Gastroesophageal sphincter (tissue), 4 donors: Measurements from ENCODE around the gene LDLRAP1. TPM values are rescaled to one million over a fixed set of nuclear protein-coding genes. Genes with fewer than 3 reads are reported as not detected.

Experiments
- ATAC-seq: fragments of 150-250 bp; one replicate; pipeline ENCODE4 v1.9.1; 2016; ENCODE audit warnings: mild to moderate bottlenecking, moderate library complexity
- H3K27ac ChIP-seq, 4 donors: fragments of 200-600 bp; sonication (generic) in 3 of 4; 1 replicate in 3 of 4; 2 replicates in 1 of 4; pipeline ENCODE4 v1.5.1; 2016 to 2019
- H3K27me3 ChIP-seq: fragments of 200-600 bp; sonication (generic); one replicate; pipeline ENCODE4 v1.5.1; 2019
- H3K36me3 ChIP-seq, 2 donors: fragments of 200-600 bp; sonication (generic); one replicate each; pipeline ENCODE4 v1.5.1; 2019; ENCODE audit warnings: control low read depth in 1 of 2
- H3K4me1 ChIP-seq, 3 donors: fragments of 200-600 bp; sonication (generic); 1 replicate in 2 of 3; 2 replicates in 1 of 3; pipeline ENCODE4 v1.5.1; 2016 to 2019; ENCODE audit warnings: control low read depth in 2 of 3
- H3K4me3 ChIP-seq, 2 donors: fragments of 200-600 bp; sonication (generic); one replicate each; pipeline ENCODE4 v1.5.1; 2019; ENCODE audit warnings: mild to moderate bottlenecking in 1 of 2, moderate library complexity in 1 of 2
- H3K9me3 ChIP-seq, 3 donors: fragments of 200-600 bp; sonication (generic); one replicate each; pipeline ENCODE4 v1.5.1; 2017 to 2019; ENCODE audit warnings: control low read depth in 2 of 3
- CTCF ChIP-seq, 4 experiments: fragments of 200-600 bp in 2 of 4; fragments of 450-650 bp in 2 of 4; sonication (generic) in 1 of 4; IDR thresholded peaks; one replicate each; pipeline ENCODE4 v1.5.1; 2017 to 2019; ENCODE audit warnings: antibody characterized with exemption in 4 of 4, mild to moderate bottlenecking in 2 of 4, moderate library complexity in 2 of 4
- EP300 ChIP-seq: sonication (generic); formaldehyde crosslinking; IDR thresholded peaks from one replicate; pipeline ENCODE4 v1.6.1; 2017; ENCODE audit warnings: antibody characterized with exemption, mild to moderate bottlenecking
- POLR2A ChIP-seq, 2 donors: fragments of 450-650 bp; IDR thresholded peaks; one replicate each; pipeline ENCODE4 v1.6.1; 2017; ENCODE audit warnings: antibody characterized with exemption in 2 of 2, mild to moderate bottlenecking in 2 of 2, moderate library complexity in 1 of 2
- POLR2AphosphoS5 ChIP-seq: sonication (generic); formaldehyde crosslinking; IDR thresholded peaks from one replicate; pipeline ENCODE4 v1.6.1; 2017; ENCODE audit warnings: antibody characterized with exemption
- WGBS, 2 donors: methylation state at CpG; one replicate each; pipeline ENCODE4 v1.1.5; 2018; ENCODE audit warnings: low coverage in 1 of 2; 5-methylcytosine and 5-hydroxymethylcytosine counted together
- total RNA-seq, 4 donors: library from RNA; depleted of rRNA; stranded (reverse); fragments of >200 nt; gene quantifications; one replicate each; pipeline ENCODE4 v1.1.0, GENCODE V29; 2016

The LDLRAP1 gene
- total RNA-seq, 4 donors from 2014 or later, result 13.6 to 21.3 (median 17.2) TPM

- 77 to 83% methylated on average over 5 of the region's 6 CpGs for WGBS, 2 donors
- ATAC-seq, result no peak
- Histone ChIP-seq H3K36me3 (no peaks in the 10 kb centered on the region), H3K27ac (no peak overlapping the region), H3K4me3 (no peak overlapping the region), H3K4me1 (no peaks in the 10 kb centered on the region), H3K27me3 (no peaks in the 10 kb centered on the region), H3K9me3 (peaks cover 0 to 8% (median 0%) of the 10 kb centered on the region in 3 donors)
- TF ChIP-seq POLR2AphosphoS5 (no peak), EP300 (no peak), POLR2A (IDR thresholded peaks at IDR 0.05) (no peak), CTCF (IDR thresholded peaks at IDR 0.05) (no peak)
Measured at GRCh38 chr1:25515033-25515432, 28.4 kb upstream of the LDLRAP1 start.

GRCh38 chr1:25516686-25517085 lies 26.7 kb upstream of the LDLRAP1 start:
- Histone ChIP-seq H3K4me1 (no peaks in the 10 kb centered on the region), H3K9me3 (peaks cover 0 to 8% (median 0%) of the 10 kb centered on the region in 3 donors), H3K36me3 (no peaks in the 10 kb centered on the region), H3K4me3 (no peak overlapping the region), H3K27me3 (no peaks in the 10 kb centered on the region), H3K27ac (no peak overlapping the region)
- WGBS, 2 donors, result 100% methylated on average over 2 of the region's 3 CpGs; no CpG with 5 or more reads in 1 of the 2 donors
- TF ChIP-seq POLR2A (IDR thresholded peaks at IDR 0.05), result no peak
- no peak for TF ChIP-seq POLR2AphosphoS5
- TF ChIP-seq CTCF (IDR thresholded peaks at IDR 0.05), result no peak
- no peak for TF ChIP-seq EP300
- no peak for ATAC-seq

- H3K27ac ChIP-seq, result no peak overlapping the region
- no peak for ATAC-seq
- WGBS, 2 donors, result 50 to 72% methylated on average over 2 to 16 of the region's 33 CpGs
- no peak for TF ChIP-seq CTCF (IDR thresholded peaks at IDR 0.05)
- no peak for TF ChIP-seq POLR2AphosphoS5
- TF ChIP-seq EP300, result no peak
- TF ChIP-seq POLR2A (IDR thresholded peaks at IDR 0.05), result no peak
- H3K36me3 ChIP-seq, result no peaks in the 10 kb centered on the region
- no peaks in the 10 kb centered on the region for H3K4me1 ChIP-seq
- H3K27me3 ChIP-seq, result no peaks in the 10 kb centered on the region
- peaks cover 0 to 5% (median 0%) of the 10 kb centered on the region in 3 donors for H3K9me3 ChIP-seq
- H3K4me3 ChIP-seq, result no peak overlapping the region
Measured at GRCh38 chr1:25517476-25518394, 25.7 kb upstream of the LDLRAP1 start.

GRCh38 chr1:25519624-25520023 lies 23.8 kb upstream of the LDLRAP1 start:
- Histone ChIP-seq H3K36me3 (no peaks in the 10 kb centered on the region), H3K4me3 (no peak overlapping the region), H3K27ac (no peak overlapping the region), H3K27me3 (no peaks in the 10 kb centered on the region), H3K4me1 (no peaks in the 10 kb centered on the region), H3K9me3 (no peaks in the 10 kb centered on the region)
- ATAC-seq, result no peak
- WGBS, 2 donors, result 80 to 95% methylated on average over 1 to 2 of the region's 5 CpGs
- TF ChIP-seq POLR2A (IDR thresholded peaks at IDR 0.05) (no peak), POLR2AphosphoS5 (no peak), CTCF (IDR thresholded peaks at IDR 0.05) (no peak), EP300 (no peak)
